A673 (cell line): ENCODE measurements around the gene TTC22. TPM values are rescaled to one million over a fixed set of nuclear protein-coding genes. Genes with fewer than 3 reads are reported as not detected.

Experiments
- BruUV-seq: library from RNA; stranded (reverse); fragments of 400-500 nt; replicated peaks from 2 replicates; lab custom pipeline; 2021; lab: Mats Ljungman, UMichigan
- CTCF ChIA-PET: fragments of 300-600 bp; sonication (Branson Sonifier 250); formaldehyde crosslinking; loops from one replicate; lab custom pipeline; 2022; ENCODE audit warnings: antibody characterized with exemption; lab: Charles Lee
- POLR2A ChIA-PET: fragments of 300-600 bp; sonication (Branson Sonifier 250); formaldehyde crosslinking; loops from one replicate; lab custom pipeline; 2022; ENCODE audit warnings: antibody characterized with exemption; ENCODE audit not compliant: low non-redundant PET; lab: Charles Lee
- DNase-seq: peaks from one replicate; pipeline ENCODE4 v3.0.0-alpha.2; 2015; ENCODE audit warnings: low spot score
- H3K27ac ChIP-seq: fragments of 200-600 bp; sonication (generic); 2 replicates; pipeline ENCODE4 v1.5.1; 2016; ENCODE audit warnings: mixed run types, low read depth, mild to moderate bottlenecking, mixed read lengths, antibody characterized with exemption, low read length; ENCODE audit not compliant: poor library complexity, severe bottlenecking
- H3K27me3 ChIP-seq: fragments of 200-600 bp; sonication (generic); replicated peaks from 2 replicates; pipeline ENCODE4 v1.6.1; 2017; ENCODE audit warnings: mixed run types, low read depth, mild to moderate bottlenecking, mixed read lengths, antibody characterized with exemption, low read length; ENCODE audit not compliant: insufficient read depth, poor library complexity
- H3K36me3 ChIP-seq: fragments of 200-600 bp; sonication (generic); 2 replicates; pipeline ENCODE4 v1.6.1; 2016; ENCODE audit warnings: mixed run types, mild to moderate bottlenecking, mixed read lengths, antibody characterized with exemption, low read length; ENCODE audit not compliant: insufficient read depth, poor library complexity, severe bottlenecking
- H3K4me1 ChIP-seq: fragments of 200-600 bp; sonication (generic); 2 replicates; pipeline ENCODE4 v1.6.1; 2017; ENCODE audit warnings: mixed run types, mild to moderate bottlenecking, mixed read lengths, antibody characterized with exemption, low read length; ENCODE audit not compliant: insufficient read depth, poor library complexity, severe bottlenecking
- H3K4me3 ChIP-seq: fragments of 200-600 bp; sonication (generic); 2 replicates; pipeline ENCODE4 v1.5.1; 2016; ENCODE audit warnings: low read depth, mixed run types, mild to moderate bottlenecking, mixed read lengths, low read length; ENCODE audit not compliant: poor library complexity, severe bottlenecking
- H3K9me3 ChIP-seq: fragments of 200-600 bp; sonication (generic); 2 replicates; pipeline ENCODE4 v1.6.1; 2016; ENCODE audit warnings: mixed run types, low read depth, mild to moderate bottlenecking, mixed read lengths, antibody characterized with exemption, low read length; ENCODE audit not compliant: poor library complexity, severe bottlenecking
- EZH2 ChIP-seq: fragments of 200-600 bp; sonication (generic); IDR thresholded peaks from 2 replicates; pipeline ENCODE4 v1.6.1; 2017; ENCODE audit warnings: borderline replicate concordance, low read depth, mild to moderate bottlenecking, mixed read lengths, antibody characterized with exemption, low read length; ENCODE audit not compliant: poor library complexity, severe bottlenecking
- intact Hi-C: fragments of 100-400 bp; cut with micrococcal nuclease; formaldehyde crosslinking; loops from one replicate; pipeline ENCODE4 v1.10.0; 2022; ENCODE audit not compliant: unreplicated experiment
- total RNA-seq: library from RNA; stranded (reverse); gene quantifications from 2 replicates; pipeline ENCODE4 v1.2.3, GENCODE V29; 2021
- TF ChIP-seq, protein P1 (sequence below): fragments of 300-800, 200-600 bp; sonication (generic); conservative IDR thresholded peaks from 2 replicates; pipeline ENCODE4 v1.5.1; 2017; ENCODE audit warnings: low read depth, mild to moderate bottlenecking, antibody characterized with exemption, low read length, moderate library complexity, mixed read lengths

TTC22 gene
- total RNA-seq, 1 experiment from 2014 or later = not detected

DNA sequence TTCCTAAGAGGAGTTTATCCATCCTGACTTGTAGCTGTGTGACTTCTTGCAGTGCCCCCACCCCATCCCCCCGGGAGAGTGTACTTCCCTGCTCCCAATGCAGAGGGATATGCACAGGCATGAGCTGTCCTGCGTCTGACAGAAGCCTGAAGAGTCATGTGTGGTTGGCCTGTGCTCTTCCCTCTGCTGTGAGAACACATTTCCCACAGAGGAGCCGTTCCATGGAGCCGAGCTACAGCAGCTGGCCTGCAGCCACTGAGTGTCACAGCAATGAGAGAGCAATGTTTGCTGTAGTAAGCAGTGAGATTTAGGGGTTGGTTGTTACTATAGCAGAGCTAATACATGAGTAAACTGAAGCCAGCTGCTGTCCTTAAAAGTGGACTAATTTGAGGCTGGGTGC is 58.8 kb downstream of the TTC22 start:
- BruUV-seq = no TSS peak
- no peak for TF ChIP-seq EZH2
- TF ChIP-seq, protein P1, sequence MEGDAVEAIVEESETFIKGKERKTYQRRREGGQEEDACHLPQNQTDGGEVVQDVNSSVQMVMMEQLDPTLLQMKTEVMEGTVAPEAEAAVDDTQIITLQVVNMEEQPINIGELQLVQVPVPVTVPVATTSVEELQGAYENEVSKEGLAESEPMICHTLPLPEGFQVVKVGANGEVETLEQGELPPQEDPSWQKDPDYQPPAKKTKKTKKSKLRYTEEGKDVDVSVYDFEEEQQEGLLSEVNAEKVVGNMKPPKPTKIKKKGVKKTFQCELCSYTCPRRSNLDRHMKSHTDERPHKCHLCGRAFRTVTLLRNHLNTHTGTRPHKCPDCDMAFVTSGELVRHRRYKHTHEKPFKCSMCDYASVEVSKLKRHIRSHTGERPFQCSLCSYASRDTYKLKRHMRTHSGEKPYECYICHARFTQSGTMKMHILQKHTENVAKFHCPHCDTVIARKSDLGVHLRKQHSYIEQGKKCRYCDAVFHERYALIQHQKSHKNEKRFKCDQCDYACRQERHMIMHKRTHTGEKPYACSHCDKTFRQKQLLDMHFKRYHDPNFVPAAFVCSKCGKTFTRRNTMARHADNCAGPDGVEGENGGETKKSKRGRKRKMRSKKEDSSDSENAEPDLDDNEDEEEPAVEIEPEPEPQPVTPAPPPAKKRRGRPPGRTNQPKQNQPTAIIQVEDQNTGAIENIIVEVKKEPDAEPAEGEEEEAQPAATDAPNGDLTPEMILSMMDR = no peak
- ChIA-PET POLR2A (no interaction called here), CTCF (no interaction called here)
- H3K27me3 ChIP-seq = no peaks in the 10 kb centered on the region
- H3K27ac ChIP-seq = no peak overlapping the region
- DNase-seq = no peak
- intact Hi-C loops = no loop called here
- H3K36me3 ChIP-seq = peaks cover 27% of the 10 kb centered on the region
- no peak overlapping the region for H3K4me3 ChIP-seq
- no peaks in the 10 kb centered on the region for H3K4me1 ChIP-seq
- H3K9me3 ChIP-seq = no peaks in the 10 kb centered on the region

DNA sequence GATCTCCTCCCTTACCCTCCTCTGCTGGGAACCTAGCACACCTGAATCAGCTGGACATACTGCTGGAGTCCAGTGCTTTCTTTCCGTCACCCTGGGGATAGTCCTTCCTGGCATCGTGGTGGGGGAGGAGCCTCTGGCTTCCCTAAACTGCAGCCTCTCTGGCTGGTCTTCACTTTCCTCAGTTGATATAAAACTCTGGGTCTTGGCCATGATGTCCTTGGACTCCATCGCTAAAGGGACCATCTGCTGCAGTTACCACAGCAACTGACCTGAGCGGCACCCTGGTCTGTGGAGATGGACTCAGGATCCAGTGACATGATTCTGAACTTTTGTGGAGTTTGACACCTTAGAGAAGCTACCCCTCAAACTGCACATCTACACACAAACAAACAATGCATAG is 59.6 kb downstream of the TTC22 start:
- H3K9me3 ChIP-seq = no peaks in the 10 kb centered on the region
- intact Hi-C loops = no loop called here
- TF ChIP-seq EZH2 = no peak
- TF ChIP-seq, protein P1 = no peak
- no peak overlapping the region for H3K4me3 ChIP-seq
- no TSS peak for BruUV-seq
- DNase-seq = no peak
- no peak overlapping the region for H3K27ac ChIP-seq
- H3K4me1 ChIP-seq = no peaks in the 10 kb centered on the region
- ChIA-PET CTCF (no interaction called here), POLR2A (no interaction called here)
- H3K36me3 ChIP-seq = peaks cover 34% of the 10 kb centered on the region
- no peaks in the 10 kb centered on the region for H3K27me3 ChIP-seq

DNA sequence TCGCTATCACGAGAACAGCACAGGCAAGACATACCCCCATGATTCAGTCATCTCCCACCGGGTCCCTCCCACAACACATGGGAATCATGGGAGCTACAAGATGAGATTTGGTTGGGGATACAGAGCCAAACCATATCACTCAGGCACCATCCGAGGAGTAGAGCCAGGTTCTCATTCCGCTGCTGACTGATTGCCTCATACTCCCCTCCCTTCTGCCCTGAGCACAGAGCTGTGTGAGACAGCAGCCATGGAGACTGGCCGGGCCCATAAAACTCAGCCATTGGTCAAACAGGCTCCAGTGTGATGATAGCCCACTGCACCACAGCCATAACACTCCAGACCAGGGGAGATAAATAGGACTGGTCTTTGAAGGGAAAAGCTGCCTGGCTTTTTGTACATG is 62.9 kb downstream of the TTC22 start:
- peaks cover 34% of the 10 kb centered on the region for H3K36me3 ChIP-seq
- BruUV-seq = no TSS peak
- H3K27me3 ChIP-seq = no peaks in the 10 kb centered on the region
- H3K9me3 ChIP-seq = no peaks in the 10 kb centered on the region
- POLR2A ChIA-PET = no interaction called here
- DNase-seq = no peak
- CTCF ChIA-PET = no interaction called here
- TF ChIP-seq EZH2 = no peak
- TF ChIP-seq, protein P1 = no peak
- intact Hi-C loops = no loop called here
- H3K4me3 ChIP-seq = no peak overlapping the region
- H3K4me1 ChIP-seq = no peaks in the 10 kb centered on the region
- no peak overlapping the region for H3K27ac ChIP-seq
